Stimulated activated CD8-positive, alpha-beta memory T cell treated with anti-CD3 and anti-CD28 coated beads, Interleukin-7, amount 100 ng/mL, for 1 hour (primary cell): ENCODE results near the gene LARP4.
A peak's percentile ranks its signal among the peaks of the same experiment; 100 is the strongest.
"Not testable (repeated sequence)": the region's sequence is repeated elsewhere in the genome, so short reads cannot be mapped to it uniquely, and the experiment has no call there.

Experiments used
- DNase-seq, 2 donors: peaks; one replicate each; pipeline ENCODE4 v3.0.0-alpha.2; 2020; ENCODE audit warnings: low read depth in 2 of 2

The LARP4 gene

DNA sequence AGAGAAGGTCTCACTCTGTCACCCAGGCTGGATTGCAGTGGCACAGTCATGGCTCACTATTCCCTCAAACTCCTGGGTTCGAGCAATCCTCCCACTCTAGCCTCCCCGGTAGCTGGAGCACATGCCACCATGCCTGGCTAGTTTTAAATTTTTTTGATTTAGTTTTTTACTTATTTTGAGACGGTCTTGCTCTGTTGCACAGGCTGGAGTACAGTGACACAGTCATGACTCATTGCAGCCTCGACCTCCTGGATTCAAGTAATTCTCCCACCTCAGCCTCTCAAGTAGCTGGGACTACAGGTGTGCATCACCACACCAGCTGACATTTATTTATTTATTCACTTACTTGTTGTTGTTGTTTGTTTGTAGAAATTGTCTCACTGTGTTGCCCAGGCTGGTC is 81.9 kb downstream of the LARP4 start:
- DNase-seq = no peak

DNA sequence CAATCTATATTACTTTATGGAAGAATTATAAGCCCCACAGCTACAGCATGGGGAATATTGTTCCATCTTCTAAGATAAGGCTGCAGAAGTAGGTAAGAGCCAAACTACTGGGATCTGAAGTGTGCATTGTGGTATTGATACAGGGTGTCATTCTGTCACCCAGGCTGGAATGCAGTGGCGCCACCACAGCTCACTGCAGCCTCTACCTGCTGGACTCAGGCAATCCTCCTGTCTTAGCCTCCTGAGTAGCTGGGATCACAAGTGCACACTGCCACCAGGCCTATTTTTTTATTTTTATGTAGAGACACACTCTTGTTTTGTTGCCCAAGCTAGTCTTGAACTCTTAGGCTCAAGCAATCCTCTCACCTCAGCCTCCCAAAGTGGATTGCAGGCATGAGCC is 82.8 kb downstream of the LARP4 start:
- DNase-seq = no peak

DNA sequence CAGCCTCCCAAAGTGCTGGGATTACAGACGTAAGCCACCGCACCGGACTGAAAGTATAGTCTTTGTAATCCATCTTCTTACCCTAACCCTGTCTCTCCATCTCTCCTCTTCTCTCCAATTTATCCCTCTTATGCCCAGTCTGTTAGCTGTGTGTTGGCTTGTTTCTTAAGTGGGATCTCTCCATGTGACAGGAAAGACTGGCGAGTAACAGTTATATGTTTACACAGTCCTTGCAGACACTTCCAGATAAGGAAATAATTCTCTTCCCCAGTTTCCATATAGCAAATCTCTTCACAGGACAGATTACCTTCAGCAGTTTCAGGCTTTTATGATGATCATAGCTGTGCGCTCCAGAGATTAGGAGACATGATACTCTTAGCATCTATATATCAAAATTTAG is 88.1 kb downstream of the LARP4 start:
- DNase-seq = no peak

DNA sequence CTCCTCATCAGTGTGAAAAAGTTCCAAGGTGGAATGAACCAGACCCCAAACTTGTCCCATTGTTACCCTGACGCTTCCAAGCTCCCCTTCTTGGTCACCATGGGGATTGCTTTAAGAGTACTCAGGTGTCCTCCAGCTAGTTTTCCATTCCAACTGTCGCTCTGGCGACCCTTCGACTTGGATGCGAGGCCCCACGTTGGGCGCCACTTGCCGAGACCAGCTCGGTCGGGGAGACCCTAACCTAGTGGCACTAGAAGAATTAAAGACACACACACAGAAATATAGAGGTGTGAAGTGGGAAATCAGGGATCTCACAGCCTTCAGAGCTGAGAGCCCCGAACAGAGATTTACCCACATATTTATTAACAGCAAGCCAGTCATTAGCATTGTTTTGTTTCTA is 97.4 kb downstream of the LARP4 start:
- DNase-seq = not testable (repeated sequence)

DNA sequence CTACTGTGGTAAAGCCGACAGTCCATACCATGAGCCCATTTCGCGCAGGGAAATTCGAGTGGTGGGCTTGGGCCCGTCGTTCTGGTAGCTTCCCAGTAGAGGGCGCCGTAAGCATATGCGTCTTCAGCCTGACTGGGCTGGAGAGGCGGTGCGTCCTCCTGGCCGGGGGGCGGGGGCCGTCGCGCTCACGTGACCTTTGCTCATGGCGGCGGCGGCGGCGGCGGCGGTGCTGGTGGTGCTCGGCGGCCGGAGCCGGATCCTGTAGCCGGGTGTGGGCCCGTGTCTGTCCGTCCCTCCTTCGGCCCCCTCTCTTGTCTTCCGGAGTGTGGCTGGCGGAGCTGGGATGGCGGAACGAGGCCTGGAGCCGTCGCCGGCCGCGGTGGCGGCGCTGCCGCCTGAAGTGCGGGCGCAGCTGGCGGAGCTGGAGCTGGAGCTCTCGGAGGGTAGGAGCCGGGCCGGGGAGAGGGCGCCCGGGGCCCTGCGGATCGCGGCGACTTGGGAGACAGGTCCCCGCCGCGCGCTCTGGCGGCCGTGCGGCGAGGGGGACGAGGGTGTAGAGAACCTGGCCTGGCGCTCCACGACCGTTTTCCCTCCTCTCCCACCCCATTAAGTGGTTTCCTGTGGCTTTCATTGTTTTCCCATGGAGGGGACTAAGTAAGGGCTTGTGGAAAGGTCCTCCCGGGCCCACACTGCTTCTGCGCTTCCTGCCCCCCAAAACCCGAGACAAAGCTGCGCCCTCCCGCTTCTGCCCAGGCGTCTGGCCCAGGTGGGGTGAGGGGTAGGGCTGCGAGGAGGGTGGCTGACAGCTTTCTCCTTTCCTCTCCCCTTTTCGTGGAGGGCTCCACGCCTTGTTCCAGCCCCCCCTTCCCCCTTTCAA is 104.4 kb downstream of the LARP4 start, which contains the start of gene DIP2B:
DIP2B (plus strand) TSS at position 188 of the 877 bp plus-strand sequence; CDS start at position 344, 156 bp downstream.
- DNase-seq = peak; percentile 88 to 96

DNA sequence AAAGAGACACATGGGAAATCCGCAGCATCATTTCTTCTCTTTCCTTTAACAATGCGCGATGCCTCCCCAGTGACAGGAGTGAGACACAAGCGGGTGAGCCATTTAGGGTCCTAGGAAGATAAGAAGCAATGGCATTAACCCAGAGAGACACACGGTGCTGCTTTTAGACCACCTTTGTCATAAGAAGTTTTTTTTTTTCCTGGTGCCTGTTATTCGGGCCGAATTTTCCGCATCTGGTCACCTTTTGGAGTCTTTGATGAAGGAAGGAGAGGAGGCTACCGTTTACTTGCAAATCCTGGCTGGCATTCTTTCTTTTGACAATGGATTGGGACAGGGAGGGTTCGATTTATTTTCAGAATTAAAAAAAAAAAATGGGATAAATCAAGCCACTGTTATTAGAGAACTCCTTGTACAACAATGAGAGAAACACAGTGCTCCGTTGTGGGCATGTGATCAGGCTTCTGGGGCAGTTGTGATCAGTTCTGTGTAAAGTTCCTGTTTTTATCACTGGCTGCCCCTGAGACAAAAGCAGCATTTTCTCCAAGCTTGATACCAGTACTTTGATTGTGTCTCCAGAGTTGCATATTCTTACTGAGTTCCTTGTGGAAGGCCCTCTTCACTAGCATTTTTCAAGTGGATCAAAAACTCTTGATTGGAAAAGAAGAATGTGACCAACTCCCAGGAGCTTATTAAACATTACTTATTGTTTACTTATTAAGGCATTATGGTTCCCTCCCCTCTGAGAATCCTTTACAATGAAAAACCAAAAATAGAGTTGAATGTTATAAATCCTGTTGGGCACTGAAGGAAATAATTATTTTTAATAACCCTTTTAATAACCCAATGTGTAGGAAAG is 105.2 kb downstream of the LARP4 start:
- DNase-seq = no peak

DNA sequence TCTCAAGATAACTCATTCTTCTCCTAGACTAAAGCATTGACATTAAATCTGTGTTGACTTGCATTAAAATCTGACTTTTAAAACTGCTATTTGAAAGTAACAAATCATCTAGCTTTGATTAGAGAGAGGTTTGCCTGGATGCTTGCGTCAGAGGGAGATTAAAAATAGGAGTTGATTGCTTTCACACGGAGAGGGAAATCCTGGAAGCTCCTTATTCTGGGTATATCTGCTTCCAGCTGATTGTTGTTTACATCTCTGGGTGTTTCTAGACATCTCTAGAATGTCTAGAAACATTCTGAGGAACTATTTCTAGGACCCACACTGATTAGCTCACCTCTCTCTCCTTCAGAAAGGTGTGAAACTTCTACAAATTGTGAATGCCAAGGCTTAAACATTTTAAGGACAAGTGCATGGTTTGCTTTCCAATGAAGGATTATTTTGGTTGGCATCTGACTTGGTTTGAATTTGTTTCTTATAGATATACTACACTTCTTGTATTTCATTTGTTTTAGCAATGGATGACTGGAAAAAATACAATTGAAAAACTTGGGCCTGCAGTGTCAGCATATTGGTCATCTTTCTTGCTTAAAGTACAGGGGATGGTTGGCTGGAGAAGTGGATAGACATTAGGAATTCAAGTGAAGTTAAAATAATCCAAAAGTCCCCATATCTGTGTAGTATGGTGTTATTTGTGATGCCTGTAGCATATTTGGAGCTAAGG is 106.2 kb downstream of the LARP4 start:
- no peak for DNase-seq

DNA sequence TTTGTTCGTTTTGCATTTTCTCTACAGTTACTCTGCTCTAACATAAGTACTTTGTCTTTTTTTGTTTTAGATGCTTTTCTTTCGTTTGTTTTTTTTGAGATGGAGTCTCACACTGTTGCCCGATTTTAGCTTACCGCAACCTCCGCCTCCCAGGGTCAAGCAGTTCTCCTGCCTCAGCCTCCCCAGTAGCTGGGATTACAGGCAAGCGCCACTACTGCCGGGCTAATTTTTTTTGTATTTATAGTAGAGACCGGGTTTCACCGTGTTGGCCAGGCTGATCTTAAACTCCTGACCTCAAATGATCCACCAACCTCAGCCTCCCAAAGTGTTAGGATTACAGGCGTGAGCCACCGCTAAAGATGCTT is 106.8 kb downstream of the LARP4 start:
- DNase-seq = no peak

DNA sequence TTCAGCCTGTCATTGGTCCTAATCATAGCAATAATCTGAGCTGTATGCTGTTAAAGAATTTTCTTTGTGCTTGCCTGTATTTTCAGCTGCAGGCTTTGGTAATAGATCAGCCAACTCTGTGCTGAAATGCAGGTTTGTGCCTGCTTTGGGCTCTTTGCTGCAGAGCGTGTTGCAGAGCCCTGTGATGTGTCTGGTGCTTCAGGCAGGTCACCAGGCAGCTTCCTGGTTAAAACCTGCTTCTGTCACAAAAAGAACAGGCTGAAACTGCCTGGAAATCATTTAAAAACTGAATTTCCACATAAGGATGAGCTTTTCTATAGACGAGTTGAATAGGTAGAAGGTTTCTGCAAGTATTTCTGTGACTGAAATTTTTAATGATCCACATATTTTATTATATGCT is 107.2 kb downstream of the LARP4 start:
- no peak for DNase-seq

DNA sequence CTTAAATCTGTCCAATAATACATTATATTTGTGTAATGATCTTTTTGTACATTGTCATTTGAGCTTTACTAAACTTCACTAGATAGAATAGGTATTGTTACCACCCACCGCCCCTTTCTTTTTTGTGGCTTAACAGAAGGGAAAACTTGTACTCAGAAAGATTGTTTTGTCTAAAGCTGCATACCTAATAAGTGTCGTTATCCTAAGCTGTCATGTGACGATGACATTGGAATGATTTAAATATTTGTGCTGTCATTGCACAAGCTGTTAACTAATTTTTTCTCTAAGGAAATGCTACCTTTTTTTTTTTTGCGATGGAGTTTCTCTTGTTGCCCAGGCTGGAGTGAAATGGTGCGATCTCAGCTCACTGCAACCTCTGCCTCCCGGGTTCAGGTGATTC is 107.7 kb downstream of the LARP4 start:
- DNase-seq = no peak

DNA sequence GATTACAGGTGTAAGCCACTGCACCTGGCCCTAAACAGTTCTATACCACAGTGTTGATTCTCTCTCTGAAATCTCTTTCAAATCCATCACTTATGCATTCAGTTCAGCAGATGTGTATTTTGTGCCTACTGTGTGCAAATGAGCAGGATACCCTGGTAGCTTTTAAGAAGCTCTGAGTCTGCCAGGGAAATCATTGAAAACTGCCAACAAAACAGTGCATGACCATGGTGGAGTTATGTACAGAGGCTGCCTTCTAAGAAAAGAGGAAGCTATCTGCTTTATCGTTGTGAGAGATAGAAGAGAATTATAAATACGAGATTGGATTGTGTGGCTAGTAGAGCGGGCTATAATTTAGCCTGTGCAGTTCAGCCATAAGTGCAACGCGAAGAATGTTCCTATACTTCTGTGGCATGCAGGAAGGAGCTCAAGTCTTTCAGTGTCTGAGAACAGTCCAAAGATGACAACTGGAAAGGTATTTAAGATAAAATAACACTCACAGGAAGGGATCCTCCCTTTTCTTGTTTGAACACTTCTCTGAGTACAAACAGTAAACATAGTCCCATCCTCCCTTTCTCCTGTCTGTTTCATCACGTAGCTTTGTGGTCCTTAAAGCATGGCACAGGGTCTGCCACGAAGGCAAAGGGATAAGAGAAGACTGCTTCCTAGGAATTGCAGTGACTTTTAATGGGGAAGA is 108.4 kb downstream of the LARP4 start:
- DNase-seq = no peak

DNA sequence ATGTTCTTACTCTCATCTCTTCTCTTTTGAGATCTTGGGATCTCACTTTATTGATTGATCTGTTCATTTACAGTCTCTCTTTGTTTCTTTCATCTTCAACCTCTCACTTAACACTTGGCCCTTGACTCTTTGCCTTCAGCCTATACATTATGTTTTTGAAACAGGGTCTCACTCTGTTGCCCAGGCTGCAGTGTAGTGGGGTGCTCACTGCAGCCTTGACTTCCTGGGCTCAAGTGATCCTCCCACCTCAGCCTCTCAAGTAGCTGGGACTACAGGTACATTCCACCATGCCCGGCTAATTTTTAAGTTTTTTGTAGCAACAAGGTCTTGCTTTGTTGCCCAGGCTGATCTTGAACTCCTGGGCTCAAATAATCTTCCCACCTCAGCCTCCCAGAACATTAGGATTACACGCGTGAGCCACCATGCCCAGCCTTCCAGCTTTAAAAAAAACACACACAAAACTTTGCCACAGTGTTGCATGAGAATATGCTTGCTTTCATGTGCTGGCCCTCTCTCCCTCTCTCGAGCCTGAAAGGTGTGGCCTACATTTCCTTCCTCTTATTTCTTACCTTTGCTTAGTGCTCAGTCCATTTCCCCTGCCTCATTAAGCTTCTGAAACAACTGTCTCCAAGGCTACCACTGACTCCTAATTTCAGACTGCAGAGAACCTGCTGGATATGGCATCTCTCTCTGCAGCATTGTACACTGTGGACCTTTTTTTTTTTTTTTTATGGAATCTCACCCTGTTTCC is 114.0 kb downstream of the LARP4 start:
- DNase-seq = no peak

DNA sequence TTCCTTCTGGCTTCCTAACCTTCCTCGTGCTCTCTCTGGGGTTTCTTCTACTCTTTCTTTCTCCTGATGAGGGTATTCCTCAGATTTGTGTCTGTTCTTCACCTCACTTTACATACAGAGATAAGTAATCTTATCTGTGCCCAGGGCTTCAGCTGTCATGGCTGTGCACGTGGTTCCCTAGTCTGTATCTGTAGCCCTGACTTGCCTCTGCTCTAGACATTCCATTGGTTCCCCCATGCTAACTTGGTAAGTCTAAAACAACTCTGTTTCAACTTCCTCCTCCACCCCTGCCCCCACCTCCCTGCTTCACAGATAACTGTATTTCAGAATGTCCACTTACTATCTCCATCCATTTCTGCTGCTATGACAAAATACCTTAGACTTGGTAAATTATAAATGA is 114.9 kb downstream of the LARP4 start:
- no peak for DNase-seq

DNA sequence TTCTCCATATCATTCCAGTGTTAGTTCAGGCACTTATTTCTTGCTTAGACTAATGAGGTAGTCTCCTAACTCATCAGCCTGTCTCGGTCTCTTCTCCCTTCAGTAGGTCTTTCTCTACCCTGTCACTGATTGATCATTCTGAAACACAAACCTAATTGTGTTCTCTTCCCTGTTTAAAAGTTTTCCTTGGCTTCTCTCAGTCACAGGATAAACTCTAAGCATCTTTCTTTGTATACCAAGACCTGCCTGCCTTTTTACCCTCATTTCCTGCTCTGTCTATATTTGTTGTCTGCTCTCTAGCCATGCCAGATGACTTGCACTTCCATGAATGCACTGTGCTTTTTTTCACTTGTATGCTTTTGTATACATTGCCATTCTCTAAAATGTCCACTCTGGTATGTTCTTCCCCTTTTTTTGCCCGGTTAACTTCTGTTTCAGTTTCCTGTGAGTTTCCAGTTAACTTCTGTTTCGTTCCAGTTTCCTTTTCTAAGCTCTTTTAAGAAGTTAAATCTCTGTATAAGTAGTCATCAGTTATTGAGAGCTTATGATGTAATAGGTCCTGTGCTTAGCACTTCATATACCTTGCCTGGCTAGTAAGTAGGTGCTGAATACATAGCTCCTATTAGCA is 116.8 kb downstream of the LARP4 start:
- DNase-seq = no peak

DNA sequence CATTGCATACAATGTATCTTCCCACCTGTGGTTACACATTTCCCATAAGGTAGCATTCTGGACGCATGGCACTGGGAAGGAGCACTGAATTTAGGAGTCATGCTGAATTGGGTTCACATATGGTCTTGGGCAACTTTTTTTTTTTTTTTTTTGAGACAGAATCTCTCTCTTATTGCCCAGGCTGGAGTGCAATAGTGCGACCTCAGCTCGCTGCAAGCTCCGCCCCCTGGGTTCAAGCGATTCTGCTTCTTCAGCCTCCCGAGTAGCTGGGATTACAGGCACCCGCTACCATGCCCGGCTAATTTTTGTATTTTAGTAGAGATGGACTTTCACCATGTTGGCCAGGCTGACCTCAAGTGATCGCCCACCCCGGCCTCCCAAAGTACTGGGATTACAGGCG is 117.4 kb downstream of the LARP4 start:
- DNase-seq = no peak

DNA sequence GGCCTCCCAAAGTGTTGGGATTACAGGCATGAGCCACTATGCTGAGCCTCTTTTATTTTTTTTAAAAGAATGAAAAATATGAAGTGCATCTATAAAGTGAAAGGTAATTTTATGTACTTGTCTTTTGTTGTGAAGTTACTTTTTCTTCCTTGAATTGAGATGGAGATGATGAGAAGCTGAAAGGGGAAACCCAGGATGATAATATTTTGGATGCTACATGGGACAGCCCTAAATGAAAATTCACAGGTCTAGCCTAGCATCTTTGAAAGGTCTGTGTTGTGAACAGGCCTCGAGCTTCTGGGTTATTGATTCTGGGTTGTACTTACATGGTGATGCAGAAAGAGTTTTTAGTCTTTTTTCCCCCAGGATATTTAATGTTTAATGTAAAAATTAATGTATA is 118.7 kb downstream of the LARP4 start:
- no peak for DNase-seq

DNA sequence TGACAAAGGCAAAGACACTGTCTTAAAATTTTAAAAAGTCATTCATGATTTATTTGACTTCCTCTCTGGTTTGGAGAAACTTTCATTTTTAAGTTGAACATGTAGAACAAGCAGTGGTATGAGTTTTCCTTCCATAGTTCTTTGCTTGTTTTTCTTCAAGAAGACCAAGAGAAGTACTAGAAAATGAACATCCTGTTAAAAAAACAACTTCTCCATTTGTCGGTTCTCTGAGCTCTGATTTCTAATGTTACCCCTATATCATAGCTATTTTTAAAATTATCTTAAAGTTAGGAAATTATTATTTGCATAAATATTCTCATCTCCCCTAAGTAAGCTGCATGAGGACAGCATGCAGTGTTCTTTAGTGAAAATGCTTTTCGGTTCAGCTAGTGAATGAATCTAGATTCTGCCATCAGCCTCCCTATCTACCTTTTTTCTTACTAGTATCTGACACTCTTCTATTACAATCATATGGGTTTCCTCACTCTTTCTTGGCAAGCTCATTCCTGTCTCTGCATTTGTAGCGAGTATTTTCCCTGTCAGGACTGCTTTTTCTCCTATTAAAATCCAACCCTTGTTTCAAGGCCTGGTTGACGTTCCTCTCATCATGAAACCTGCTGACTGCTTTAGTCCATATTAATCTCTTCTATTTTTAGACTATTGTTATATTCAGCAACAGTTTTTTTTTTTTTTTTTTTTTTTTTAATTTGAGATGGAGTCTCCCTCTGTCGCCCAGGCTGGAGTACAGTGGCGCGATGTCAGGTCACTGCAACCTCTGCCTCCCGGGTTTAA is 119.9 kb downstream of the LARP4 start:
- DNase-seq = no peak

DNA sequence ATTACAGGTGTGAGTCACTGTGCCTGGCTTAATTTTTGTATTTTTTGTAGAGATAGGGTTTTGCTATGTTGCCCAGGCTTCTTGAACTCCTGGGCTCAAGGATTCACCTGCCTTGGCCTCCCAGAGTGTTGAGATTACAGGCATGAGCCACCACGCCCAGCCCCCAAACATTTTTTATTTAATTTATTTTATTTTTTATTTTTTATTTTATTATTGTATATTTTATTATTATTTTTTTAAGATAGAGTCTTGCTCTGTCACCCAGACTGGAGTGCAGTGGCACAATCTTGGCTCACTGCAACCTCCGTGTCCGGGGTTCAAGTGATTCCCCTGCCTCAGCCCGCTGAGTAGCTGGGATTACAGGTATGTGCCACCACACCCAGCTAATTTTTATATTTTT is 121.1 kb downstream of the LARP4 start:
- not testable (repeated sequence) for DNase-seq

DNA sequence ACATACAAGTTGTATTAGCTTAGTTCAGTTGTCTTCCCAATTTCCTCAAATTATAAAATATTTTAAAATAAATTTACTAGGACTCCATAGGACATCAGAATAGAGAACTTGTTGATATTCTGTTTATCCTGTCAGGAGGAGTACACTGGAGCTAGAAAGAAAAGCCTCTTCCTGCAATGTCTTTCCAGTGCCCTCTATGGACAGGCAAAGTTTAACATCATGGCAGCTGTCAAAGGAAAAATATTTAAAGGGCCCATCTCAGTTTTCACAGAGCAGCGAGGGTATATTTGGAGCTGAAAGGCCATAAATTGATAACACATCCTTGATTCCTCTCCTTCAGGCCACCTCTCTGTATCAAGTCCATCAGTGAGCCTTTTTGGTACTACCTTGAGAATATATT is 123.1 kb downstream of the LARP4 start:
- no peak for DNase-seq

DNA sequence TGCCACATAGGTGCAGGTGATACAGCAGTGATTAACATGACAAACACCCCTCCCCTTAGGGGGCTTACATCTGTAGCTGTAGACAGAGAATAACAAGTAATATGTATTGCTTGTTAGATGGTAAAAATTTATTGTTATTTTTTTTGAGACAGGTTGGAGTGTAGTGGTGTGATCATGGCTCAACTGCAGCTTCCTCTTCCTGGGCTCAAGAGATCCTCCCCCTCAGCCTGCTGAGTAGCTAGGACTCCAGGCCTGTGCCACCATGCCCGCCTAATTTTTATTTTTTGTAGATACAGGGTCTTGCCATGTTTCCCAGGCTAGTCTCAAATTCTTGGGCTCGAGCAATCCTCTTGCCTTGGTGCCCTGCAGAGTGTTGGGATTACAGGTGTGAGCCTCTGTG is 123.9 kb downstream of the LARP4 start:
- no peak for DNase-seq
